ENCODE results near the gene TAX1BP1. TPM values are rescaled to one million over a fixed set of nuclear protein-coding genes. Genes with fewer than 3 reads are reported as not detected.

Gene TAX1BP1
- total and polyA plus RNA-seq, 2 of the 13 experiments (the other 11 are each of a cell fraction or from before 2014, with no cell fraction given) = 95.2 to 98.9 TPM

DNA sequence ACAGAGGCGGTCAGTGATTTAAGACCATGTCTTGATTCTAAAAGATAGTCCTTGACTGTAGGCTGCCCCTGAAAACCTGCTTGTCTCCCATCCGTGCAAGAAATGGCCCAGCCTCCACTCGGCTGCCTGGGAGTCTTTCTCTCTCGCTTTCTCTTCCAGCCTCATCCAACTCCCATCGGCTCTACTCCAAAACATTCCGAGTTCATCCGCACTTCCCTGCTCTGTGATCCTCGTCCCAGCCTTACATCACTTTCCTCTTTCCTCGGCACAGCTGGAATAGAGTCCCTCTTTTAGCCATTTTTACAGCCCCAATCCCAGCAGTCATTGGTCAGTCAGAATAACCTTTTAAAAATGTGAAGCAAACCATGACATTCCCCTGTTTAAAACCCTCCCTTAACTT lies 135.1 kb downstream of the TAX1BP1 start:
- TF ChIP-seq DR1 (CRISPR knock-in tag; IDR thresholded peaks at IDR 0.05) (no peak), CTCF (CRISPR knock-in tag; IDR thresholded peaks at IDR 0.05) (no peak)
- TF ChIP-seq, protein P1, sequence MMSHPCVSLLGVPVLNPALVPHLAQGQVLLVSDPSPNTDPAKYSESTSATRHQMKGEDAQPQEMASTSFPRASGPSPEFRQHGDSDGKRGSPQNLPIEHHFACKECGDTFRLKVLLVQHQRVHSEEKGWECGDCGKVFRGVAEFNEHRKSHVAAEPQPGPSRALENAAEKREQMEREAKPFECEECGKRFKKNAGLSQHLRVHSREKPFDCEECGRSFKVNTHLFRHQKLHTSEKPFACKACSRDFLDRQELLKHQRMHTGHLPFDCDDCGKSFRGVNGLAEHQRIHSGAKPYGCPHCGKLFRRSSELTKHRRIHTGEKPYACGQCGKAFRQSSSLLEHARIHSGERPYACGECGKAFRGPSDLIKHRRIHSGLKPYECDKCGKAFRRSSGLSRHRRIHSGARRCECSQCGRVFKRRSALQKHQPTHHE (CRISPR knock-in tag; IDR thresholded peaks at IDR 0.05; ENCODE audit: borderline replicate concordance) = no peak
- TF ChIP-seq, protein P2, sequence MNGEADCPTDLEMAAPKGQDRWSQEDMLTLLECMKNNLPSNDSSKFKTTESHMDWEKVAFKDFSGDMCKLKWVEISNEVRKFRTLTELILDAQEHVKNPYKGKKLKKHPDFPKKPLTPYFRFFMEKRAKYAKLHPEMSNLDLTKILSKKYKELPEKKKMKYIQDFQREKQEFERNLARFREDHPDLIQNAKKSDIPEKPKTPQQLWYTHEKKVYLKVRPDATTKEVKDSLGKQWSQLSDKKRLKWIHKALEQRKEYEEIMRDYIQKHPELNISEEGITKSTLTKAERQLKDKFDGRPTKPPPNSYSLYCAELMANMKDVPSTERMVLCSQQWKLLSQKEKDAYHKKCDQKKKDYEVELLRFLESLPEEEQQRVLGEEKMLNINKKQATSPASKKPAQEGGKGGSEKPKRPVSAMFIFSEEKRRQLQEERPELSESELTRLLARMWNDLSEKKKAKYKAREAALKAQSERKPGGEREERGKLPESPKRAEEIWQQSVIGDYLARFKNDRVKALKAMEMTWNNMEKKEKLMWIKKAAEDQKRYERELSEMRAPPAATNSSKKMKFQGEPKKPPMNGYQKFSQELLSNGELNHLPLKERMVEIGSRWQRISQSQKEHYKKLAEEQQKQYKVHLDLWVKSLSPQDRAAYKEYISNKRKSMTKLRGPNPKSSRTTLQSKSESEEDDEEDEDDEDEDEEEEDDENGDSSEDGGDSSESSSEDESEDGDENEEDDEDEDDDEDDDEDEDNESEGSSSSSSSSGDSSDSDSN (CRISPR knock-in tag; IDR thresholded peaks at IDR 0.05) = no peak
- TF ChIP-seq, protein P3, sequence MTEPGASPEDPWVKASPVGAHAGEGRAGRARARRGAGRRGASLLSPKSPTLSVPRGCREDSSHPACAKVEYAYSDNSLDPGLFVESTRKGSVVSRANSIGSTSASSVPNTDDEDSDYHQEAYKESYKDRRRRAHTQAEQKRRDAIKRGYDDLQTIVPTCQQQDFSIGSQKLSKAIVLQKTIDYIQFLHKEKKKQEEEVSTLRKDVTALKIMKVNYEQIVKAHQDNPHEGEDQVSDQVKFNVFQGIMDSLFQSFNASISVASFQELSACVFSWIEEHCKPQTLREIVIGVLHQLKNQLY (CRISPR knock-in tag; IDR thresholded peaks at IDR 0.05) = no peak
- H3K4me3 ChIP-seq (replicated peaks in 1 of 3; ENCODE audit: insufficient read depth in 1 of 3, low read depth in 2 of 3, low read length in 3 of 3) = no peak overlapping the region
- ChIA-PET POLR2A (no interaction called here), CTCF (ENCODE audit: low intra/inter-chr PET ratio, low total read pairs) (no interaction called here)
- in situ Hi-C loops (cut with HindIII; ENCODE audit: extremely low pct_ligation_motif_present, low pct_unique_long_range_greater_than_20kb) = no loop called here
- H3K27ac ChIP-seq (ENCODE audit: extremely low read length, insufficient read depth, low read length) = no peak overlapping the region
- BruUV-seq (replicated peaks) = no TSS peak
- H3K27me3 ChIP-seq (ENCODE audit: control insufficient read depth in 1 of 2, insufficient read depth in 2 of 2, low read length in 2 of 2) = peaks cover 0 to 54% of the 10 kb centered on the region in 2 experiments; a peak in 4 of 5 replicates
- intact Hi-C loops (cut with micrococcal nuclease; ENCODE audit: unreplicated experiment) = no loop called here
- no peak for ATAC-seq
- H2AFZ ChIP-seq (ENCODE audit: low read length) = no peak overlapping the region
- no peaks in the 10 kb centered on the region for H3K4me1 ChIP-seq (ENCODE audit: insufficient read depth, low read length)
- no peaks in the 10 kb centered on the region for H3K79me2 ChIP-seq (ENCODE audit: insufficient read depth, low read length)
- H3K9ac ChIP-seq (ENCODE audit: insufficient read depth, low read depth, low read length) = no peak overlapping the region
- H3K4me2 ChIP-seq (ENCODE audit: low read depth, low read length) = no peak overlapping the region
- no peaks in the 10 kb centered on the region for H3K9me3 ChIP-seq (ENCODE audit: low read length)
- no peaks in the 10 kb centered on the region for H3K36me3 ChIP-seq (replicated peaks in 1 of 2; ENCODE audit: control insufficient read depth in 1 of 2, insufficient read depth in 2 of 2, low read length in 2 of 2)
- FAIRE-seq = no peak
- no peak for DNase-seq (ENCODE audit: low spot score)
- 29% methylated on average over 9 of the region's 9 CpGs for WGBS (ENCODE audit: low lambda C conversion rate)
- H4K20me1 ChIP-seq (ENCODE audit: insufficient read depth, low read length) = no peaks in the 10 kb centered on the region
